Gastroesophageal sphincter (tissue), 3 donors: ENCODE measurements around the gene FLVCR1.
"Not testable (repeated sequence)": the region's sequence is repeated elsewhere in the genome, so short reads cannot be mapped to it uniquely, and the experiment has no call there.

Experiments used
- POLR2A ChIP-seq, 2 donors: fragments of 450-650 bp; IDR thresholded peaks; one replicate each; pipeline ENCODE4 v1.6.1; 2017; ENCODE audit warnings: antibody characterized with exemption in 2 of 2, mild to moderate bottlenecking in 2 of 2, moderate library complexity in 1 of 2
- POLR2AphosphoS5 ChIP-seq: sonication (generic); formaldehyde crosslinking; IDR thresholded peaks from one replicate; pipeline ENCODE4 v1.6.1; 2017; ENCODE audit warnings: antibody characterized with exemption
- TF ChIP-seq, protein P1 (sequence below), 4 experiments: fragments of 200-600 bp in 2 of 4; fragments of 450-650 bp in 2 of 4; sonication (generic) in 1 of 4; IDR thresholded peaks; one replicate each; pipeline ENCODE4 v1.5.1; 2017 to 2019; ENCODE audit warnings: antibody characterized with exemption in 4 of 4, mild to moderate bottlenecking in 2 of 4, moderate library complexity in 2 of 4

DNA sequence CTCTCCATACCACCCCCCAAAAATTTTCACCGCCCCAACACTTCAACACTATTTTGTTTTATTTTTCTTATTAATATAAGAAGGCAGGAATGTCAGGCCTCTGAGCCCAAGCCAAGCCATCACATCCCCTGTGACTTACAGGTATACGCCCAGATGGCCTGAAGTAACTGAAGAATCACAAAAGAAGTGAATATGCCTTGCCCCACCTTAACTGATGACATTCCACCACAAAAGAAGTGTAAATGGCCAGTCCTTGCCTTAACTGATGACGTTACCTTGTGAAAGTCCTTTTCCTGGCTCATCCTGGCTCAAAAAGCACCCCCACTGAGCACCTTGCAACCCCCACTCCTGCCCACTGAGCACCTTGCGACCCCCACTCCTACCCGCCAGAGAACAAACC is 56.0 kb downstream of the FLVCR1 start:
- TF ChIP-seq POLR2A (IDR thresholded peaks at IDR 0.05); POLR2AphosphoS5: not testable (repeated sequence)
- TF ChIP-seq, protein P1, sequence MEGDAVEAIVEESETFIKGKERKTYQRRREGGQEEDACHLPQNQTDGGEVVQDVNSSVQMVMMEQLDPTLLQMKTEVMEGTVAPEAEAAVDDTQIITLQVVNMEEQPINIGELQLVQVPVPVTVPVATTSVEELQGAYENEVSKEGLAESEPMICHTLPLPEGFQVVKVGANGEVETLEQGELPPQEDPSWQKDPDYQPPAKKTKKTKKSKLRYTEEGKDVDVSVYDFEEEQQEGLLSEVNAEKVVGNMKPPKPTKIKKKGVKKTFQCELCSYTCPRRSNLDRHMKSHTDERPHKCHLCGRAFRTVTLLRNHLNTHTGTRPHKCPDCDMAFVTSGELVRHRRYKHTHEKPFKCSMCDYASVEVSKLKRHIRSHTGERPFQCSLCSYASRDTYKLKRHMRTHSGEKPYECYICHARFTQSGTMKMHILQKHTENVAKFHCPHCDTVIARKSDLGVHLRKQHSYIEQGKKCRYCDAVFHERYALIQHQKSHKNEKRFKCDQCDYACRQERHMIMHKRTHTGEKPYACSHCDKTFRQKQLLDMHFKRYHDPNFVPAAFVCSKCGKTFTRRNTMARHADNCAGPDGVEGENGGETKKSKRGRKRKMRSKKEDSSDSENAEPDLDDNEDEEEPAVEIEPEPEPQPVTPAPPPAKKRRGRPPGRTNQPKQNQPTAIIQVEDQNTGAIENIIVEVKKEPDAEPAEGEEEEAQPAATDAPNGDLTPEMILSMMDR (IDR thresholded peaks at IDR 0.05), result not testable (repeated sequence)
